GM18861 (cell line): Measurements from ENCODE around the gene MON1B.
"Not testable (repeated sequence)": the region's sequence is repeated elsewhere in the genome, so short reads cannot be mapped to it uniquely, and the experiment has no call there.

Experiments
- ATAC-seq: cut with Tn5 transposase; IDR thresholded peaks from one replicate; pipeline ENCODE4 v1.9.1; 2021; ENCODE audit not compliant: unreplicated experiment

Gene MON1B

DNA sequence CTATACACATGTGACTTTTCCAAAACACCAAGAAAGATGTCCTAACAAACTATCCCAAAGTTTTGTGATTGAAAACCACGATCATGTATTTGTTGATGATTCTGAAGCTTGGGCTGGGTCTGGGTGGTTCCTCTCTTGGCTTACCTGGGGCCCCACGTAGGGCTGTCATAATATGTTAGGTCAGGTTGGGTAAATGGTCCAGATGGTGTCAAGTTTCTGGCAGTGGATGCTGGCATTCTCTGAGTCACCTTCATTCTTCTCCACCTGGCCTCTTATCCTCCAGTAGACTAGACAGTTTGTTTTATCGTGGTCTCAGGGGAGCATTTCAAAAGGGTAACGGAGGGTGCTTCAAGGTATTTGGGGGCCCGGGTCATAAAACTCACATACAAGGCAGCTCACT is 47.6 kb downstream of the MON1B start:
- ATAC-seq, result no peak

DNA sequence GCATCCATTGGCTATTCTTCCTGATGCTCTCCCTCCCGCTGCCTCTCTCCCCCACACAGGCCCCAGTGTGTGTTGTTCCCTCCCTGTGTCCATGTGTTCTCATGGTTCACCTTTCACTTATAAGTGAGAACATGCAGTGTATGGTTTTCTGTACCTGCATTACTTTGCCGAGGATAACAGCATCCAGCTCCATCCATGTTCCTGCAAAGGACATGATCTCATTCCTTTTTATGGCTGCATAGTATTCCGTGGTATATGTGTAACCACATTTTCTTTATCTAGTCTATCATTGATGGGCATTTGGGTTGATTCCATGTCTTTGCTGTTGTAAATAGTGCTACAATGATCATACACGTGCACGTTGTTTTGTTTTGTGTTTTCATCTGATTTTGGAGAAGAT is 51.5 kb downstream of the MON1B start:
- ATAC-seq, result not testable (repeated sequence)

DNA sequence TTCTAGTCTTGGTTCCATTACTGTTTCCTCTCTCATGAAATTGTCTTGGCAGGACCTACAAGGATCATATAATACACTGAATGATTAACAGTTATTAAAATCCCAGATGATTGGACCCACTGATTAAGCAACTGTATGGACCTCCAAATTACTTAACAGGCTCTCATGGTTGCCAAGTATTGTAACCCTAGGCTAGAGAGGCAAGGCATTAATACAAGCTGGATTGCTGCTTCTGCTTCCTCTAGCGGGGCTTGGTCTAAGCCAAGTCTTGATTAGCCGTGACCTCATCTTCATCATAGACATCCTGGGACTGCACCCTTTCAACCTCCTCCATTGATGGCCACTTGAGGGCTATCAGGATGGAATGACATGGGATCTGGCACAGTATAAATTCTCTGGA is 55.2 kb downstream of the MON1B start:
- no peak for ATAC-seq

DNA sequence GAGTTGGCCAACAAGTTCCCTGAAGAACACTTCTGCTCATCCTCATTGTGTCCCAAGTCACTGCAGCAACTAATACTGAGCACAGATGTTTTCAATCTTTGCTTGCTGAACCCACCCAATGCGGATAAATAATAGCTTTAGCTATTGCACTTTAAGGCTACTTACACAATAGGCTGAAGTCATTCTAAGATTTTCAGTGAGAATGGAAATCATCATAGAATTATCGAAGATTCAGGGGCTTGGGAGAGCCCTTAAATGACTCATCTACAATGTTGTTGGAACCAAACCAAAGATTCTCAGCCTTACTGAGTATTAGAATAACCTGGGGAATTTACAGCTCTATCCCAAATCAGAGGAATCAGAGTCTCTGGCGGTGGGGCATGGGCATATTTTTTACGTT is 59.4 kb downstream of the MON1B start:
- ATAC-seq, result no peak
